Breast epithelium (tissue), 4 donors: ENCODE measurements around the gene SF3A1. TPM values are rescaled to one million over a fixed set of nuclear protein-coding genes. Genes with fewer than 3 reads are reported as not detected.
A peak's percentile ranks its signal among the peaks of the same experiment; 100 is the strongest.

Experiments
- DNase-seq, 2 donors: peaks; one replicate each; pipeline ENCODE4 v3.0.0-alpha.2; 2019; ENCODE audit warnings: low spot score in 2 of 2
- H3K27ac ChIP-seq, 2 donors: fragments of 200-600 bp; sonication (generic) in 1 of 2; one replicate each; pipeline ENCODE4 v1.5.1; 2016 to 2019; ENCODE audit warnings: mild to moderate bottlenecking in 1 of 2
- H3K27me3 ChIP-seq, 2 donors: fragments of 200-600 bp; sonication (generic) in 1 of 2; one replicate each; pipeline versions ENCODE4 v1.5.1 to v1.6.0; 2017 to 2019; ENCODE audit warnings: control low read depth in 1 of 2, mild to moderate bottlenecking in 1 of 2
- H3K36me3 ChIP-seq: fragments of 200-600 bp; one replicate; pipeline ENCODE4 v1.5.1; 2019
- H3K4me1 ChIP-seq, 2 donors: fragments of 200-600 bp; sonication (generic); one replicate each; pipeline ENCODE4 v1.5.1; 2016 to 2019; ENCODE audit warnings: control low read depth in 1 of 2
- H3K4me3 ChIP-seq, 3 donors: fragments of 200-600 bp; sonication (generic); 1 replicate in 2 of 3; 2 replicates in 1 of 3; pipeline ENCODE4 v1.5.1; 2016 to 2019; ENCODE audit warnings: mild to moderate bottlenecking in 3 of 3, moderate library complexity in 2 of 3
- H3K9me3 ChIP-seq, 2 donors: fragments of 200-600 bp; sonication (generic) in 1 of 2; one replicate each; pipeline ENCODE4 v1.5.1; 2016 to 2019; ENCODE audit warnings: control low read depth in 1 of 2
- POLR2A ChIP-seq: fragments of 450-650 bp; IDR thresholded peaks from one replicate; pipeline ENCODE4 v1.6.1; 2016; ENCODE audit warnings: antibody characterized with exemption, mild to moderate bottlenecking, moderate library complexity
- POLR2AphosphoS5 ChIP-seq, 3 donors: sonication (generic); formaldehyde crosslinking; IDR thresholded peaks; one replicate each; pipeline ENCODE4 v1.6.1; 2017; ENCODE audit warnings: antibody characterized with exemption in 3 of 3
- intact Hi-C: fragments of 100-400 bp; cut with DNase I; formaldehyde crosslinking; loops from one replicate; pipeline ENCODE4 v1.15.1; 2023; ENCODE audit warnings: low total_unique reads
- total RNA-seq, 3 donors: library from RNA; depleted of rRNA; stranded (reverse); fragments of >200 nt; gene quantifications; one replicate each; pipeline ENCODE4 v1.1.0, GENCODE V29; 2016
- TF ChIP-seq, protein P1 (sequence below), 3 donors: fragments of 450-650 bp; IDR thresholded peaks; one replicate each; pipeline ENCODE4 v1.5.1; 2016 to 2017; ENCODE audit warnings: antibody characterized with exemption in 3 of 3, mild to moderate bottlenecking in 3 of 3, moderate library complexity in 3 of 3

SF3A1 gene
- total RNA-seq, 3 donors from 2014 or later, result 47.7 to 68.6 (median 47.9) TPM

DNA sequence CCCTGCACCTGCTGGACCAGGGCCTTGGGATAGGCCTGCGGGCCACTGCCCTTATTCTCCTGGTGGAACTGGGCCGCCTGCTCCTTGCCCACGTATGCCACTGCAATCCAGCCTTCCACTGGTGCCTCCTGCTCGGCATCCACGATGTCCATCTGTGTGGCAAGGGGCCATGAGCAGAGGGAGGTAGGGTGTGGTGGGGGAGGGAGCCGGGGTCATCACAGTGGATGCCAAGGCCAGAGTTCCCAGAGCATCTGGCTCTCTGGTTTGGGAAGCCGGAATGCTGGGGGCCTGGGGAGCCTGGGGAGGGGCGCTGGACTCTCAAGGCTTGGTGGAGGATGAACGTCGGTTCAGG lies 29.9 kb upstream of the SF3A1 start:
- peaks cover 0 to 3% of the 10 kb centered on the region in 2 donors for H3K9me3 ChIP-seq

DNA sequence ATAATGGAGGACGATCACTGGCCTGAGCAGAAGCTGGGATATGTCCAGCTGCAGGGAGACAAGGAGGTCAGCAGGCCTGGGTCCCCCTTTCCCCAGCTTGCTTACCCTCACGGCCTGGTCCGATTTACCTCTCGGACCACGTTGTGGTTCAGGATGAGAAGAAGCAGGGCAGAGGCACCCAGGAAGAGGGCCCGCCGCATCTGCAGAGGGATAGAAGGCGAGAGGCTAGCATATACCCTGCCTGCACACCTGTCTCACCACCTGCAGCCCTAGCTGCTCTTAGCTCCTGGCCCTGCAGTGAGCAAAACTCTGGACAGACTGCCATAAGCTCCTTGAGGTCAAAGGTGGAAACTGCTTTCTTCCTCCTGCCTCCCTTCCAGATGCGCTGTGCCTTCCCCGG lies 29.2 kb upstream of the SF3A1 start:
- Histone ChIP-seq H3K4me1 (peaks cover 3 to 6% of the 10 kb centered on the region in 2 donors), H3K4me3 (no peak overlapping the region), H3K27ac (no peak overlapping the region), H3K36me3 (no peaks in the 10 kb centered on the region), H3K27me3 (no peaks in the 10 kb centered on the region), H3K9me3 (peaks cover 0 to 3% of the 10 kb centered on the region in 2 donors)
- intact Hi-C loops, result no loop called here
- no peak for DNase-seq
- TF ChIP-seq POLR2AphosphoS5 (IDR thresholded peaks at IDR 0.05) (no peak), POLR2A (no peak)
- TF ChIP-seq, protein P1, sequence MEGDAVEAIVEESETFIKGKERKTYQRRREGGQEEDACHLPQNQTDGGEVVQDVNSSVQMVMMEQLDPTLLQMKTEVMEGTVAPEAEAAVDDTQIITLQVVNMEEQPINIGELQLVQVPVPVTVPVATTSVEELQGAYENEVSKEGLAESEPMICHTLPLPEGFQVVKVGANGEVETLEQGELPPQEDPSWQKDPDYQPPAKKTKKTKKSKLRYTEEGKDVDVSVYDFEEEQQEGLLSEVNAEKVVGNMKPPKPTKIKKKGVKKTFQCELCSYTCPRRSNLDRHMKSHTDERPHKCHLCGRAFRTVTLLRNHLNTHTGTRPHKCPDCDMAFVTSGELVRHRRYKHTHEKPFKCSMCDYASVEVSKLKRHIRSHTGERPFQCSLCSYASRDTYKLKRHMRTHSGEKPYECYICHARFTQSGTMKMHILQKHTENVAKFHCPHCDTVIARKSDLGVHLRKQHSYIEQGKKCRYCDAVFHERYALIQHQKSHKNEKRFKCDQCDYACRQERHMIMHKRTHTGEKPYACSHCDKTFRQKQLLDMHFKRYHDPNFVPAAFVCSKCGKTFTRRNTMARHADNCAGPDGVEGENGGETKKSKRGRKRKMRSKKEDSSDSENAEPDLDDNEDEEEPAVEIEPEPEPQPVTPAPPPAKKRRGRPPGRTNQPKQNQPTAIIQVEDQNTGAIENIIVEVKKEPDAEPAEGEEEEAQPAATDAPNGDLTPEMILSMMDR (IDR thresholded peaks at IDR 0.05), result no peak

More for the DNA sequence above, 29.9 kb upstream of the SF3A1 start:
- Histone ChIP-seq H3K4me1 (peaks cover 3 to 6% of the 10 kb centered on the region in 2 donors), H3K36me3 (no peaks in the 10 kb centered on the region), H3K27me3 (no peaks in the 10 kb centered on the region), H3K27ac (peak overlapping the region; percentile 58 to 93), H3K4me3 (peak overlapping the region; percentile 52 to 85 (median 60))
- DNase-seq, result no peak
- TF ChIP-seq POLR2AphosphoS5 (IDR thresholded peaks at IDR 0.05) (no peak), POLR2A (no peak)
- TF ChIP-seq, protein P1 (IDR thresholded peaks at IDR 0.05), result no peak
- intact Hi-C loops, result no loop called here

DNA sequence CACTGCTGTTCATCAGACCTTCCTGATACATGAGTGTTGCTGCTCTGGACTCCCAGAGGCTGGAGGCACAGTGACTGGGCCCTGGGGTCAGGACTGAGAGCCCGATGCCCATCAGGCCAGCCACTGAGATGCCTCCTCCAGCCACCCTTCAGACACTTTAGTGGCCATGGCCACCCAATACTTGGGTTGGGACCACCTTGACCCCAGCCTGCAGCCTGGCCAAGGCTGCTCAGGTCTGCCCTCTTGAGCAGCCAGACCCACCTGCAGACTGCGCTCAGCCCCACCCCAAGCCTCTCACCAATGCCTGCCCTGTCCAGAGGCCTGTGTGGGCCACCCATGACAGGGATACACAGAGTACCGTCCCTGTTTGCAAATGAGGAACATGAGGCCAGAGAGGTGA lies 26.4 kb upstream of the SF3A1 start:
- Histone ChIP-seq H3K36me3 (no peaks in the 10 kb centered on the region), H3K27me3 (no peaks in the 10 kb centered on the region), H3K27ac (no peak overlapping the region), H3K4me3 (no peak overlapping the region), H3K9me3 (no peaks in the 10 kb centered on the region), H3K4me1 (peaks cover 3 to 6% of the 10 kb centered on the region in 2 donors)
- TF ChIP-seq POLR2A, result no peak
- TF ChIP-seq, protein P1 (IDR thresholded peaks at IDR 0.05), result no peak
- TF ChIP-seq POLR2AphosphoS5 (IDR thresholded peaks at IDR 0.05), result no peak
- intact Hi-C loops, result no loop called here
- no peak for DNase-seq

DNA sequence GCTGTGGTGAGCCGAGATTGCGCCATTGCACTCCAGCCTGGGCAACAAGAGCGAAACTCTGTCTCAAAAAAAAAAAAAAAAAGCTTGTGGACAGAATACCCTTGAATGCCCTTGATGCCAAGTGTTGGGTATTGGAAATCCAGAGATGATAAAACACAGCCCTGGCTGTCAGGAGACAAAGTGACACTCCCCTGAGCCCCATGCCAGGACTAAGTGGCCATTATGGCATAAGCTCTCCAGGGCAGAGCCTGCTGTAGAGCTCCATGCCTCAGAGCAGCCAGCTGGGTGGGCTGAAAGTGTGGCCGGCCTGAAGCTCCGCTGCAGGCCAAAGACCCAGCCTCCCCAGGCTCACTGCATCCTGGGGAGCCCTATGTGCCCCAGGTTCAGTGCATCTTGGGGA lies 25.6 kb upstream of the SF3A1 start:
- Histone ChIP-seq H3K27ac (no peak overlapping the region), H3K27me3 (no peaks in the 10 kb centered on the region), H3K4me1 (peaks cover under 1 to 6% of the 10 kb centered on the region in 2 donors), H3K36me3 (no peaks in the 10 kb centered on the region), H3K9me3 (no peaks in the 10 kb centered on the region), H3K4me3 (no peak overlapping the region)
- no peak for DNase-seq
- TF ChIP-seq POLR2AphosphoS5 (IDR thresholded peaks at IDR 0.05) (no peak), POLR2A (no peak)
- TF ChIP-seq, protein P1 (IDR thresholded peaks at IDR 0.05), result no peak
- intact Hi-C loops, result no loop called here

DNA sequence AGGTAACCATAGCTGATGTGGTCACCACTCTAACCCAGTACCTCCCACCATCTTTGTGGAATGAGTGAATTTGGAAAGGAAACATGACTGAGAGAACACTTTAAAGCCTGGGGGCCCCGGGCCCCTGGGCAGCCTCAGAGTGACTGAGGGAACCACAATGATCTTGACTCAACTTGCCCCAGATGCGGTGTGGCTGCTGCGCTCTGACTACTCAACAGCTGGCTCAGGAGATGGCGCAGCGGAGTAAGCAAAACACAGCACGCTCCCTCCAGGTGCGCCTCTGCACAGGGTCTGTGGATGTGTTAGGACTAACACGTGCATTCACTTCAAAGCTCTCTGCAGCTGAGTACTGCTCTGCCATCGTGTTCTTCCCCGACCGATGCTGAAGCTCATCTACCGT lies 24.6 kb upstream of the SF3A1 start:
- H3K27me3 ChIP-seq, result no peaks in the 10 kb centered on the region
- peaks cover 0 to 6% of the 10 kb centered on the region in 2 donors for H3K4me1 ChIP-seq
- intact Hi-C loops, result no loop called here
- no peak for DNase-seq
- no peak for TF ChIP-seq POLR2A
- TF ChIP-seq POLR2AphosphoS5 (IDR thresholded peaks at IDR 0.05), result no peak
- TF ChIP-seq, protein P1 (IDR thresholded peaks at IDR 0.05), result no peak
- H3K36me3 ChIP-seq, result no peaks in the 10 kb centered on the region
- H3K9me3 ChIP-seq, result no peaks in the 10 kb centered on the region
- no peak overlapping the region for H3K27ac ChIP-seq
- H3K4me3 ChIP-seq, result no peak overlapping the region
